ENCODE measurements around the gene TLE5.
"Not testable (repeated sequence)": the region's sequence is repeated elsewhere in the genome, so short reads cannot be mapped to it uniquely, and the experiment has no call there.

Gene TLE5

DNA sequence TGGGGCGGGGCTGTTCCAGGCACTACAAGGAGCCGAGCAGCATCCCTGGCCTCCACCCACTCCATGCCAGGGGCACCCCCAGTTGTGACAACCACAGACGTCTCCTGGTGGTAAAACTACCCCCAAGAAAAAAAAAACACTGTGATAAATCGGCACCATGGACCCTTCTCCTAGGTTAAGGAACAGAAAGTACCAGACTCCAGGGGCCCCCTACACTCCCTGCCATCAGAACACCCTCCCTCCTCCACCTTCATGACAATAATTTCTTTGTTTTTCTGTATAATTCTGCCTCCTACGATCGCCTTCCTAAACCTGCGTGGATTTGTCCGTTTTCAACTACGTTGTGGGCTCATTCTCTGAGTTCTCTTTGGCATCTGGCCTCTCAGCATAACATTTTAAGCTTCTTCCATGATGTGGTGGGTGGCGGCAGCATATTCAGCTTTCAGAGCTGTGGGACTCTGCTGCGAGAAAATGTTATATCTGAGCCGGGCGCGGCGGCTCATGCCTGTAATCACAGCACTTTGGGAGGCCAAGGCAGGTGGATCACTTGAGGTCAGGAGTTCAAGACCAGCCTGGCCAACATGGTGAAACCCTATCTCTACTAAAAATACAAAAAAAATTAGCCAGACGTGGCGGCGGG is 41.9 kb downstream of the TLE5 start:
- DNase-seq: no peak

DNA sequence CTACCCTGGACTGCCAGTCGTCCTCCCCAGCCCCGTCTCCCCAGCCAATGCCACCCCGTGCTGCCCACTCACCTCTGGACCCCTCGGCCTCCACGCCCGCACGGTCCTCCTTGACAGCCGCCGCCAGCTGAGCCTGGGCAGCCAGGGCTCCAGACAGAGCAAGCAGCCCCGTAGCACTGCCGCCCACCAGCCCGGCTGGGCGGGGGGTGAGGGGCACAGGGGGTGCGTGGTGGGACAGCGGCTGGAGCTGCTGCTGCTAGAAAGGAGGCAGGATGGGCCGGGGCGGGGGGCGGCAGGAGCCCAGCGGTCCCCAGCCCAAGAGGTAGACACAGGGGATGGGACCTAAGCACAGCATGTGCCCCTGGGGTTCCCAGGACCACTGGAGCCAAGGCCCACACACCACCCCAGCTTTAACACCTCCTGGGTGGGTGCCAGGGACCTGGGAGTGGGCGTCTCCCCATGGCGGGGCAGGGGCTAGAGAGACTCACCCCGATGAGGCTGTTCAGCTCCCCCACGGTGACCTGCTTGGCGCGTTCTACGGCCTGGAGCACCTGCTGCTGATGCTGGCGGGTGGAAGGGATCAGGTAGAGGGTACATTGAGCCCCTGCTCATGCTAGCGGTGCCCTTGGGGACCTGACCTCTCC is 43.0 kb downstream of the TLE5 start:
- DNase-seq: no peak

DNA sequence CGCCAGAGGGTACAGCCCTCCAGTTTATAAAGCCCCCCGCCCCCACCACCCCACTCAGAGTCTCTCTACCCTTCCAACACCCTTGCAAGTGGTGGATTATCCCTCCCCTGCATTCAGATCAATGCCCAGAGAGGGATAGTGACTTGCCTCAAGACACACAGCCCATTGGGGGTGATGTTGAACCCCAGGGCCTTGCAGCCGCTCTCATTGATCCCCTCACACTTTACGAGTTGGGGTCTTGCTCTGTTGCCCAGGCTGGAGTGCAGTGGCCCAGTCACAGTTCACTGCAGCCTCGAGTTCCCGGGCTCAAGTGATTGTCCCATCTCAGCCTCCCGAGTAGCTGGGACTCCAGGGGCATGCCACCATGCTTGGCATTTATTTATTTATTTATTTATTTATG is 44.4 kb downstream of the TLE5 start:
- DNase-seq: no peak

DNA sequence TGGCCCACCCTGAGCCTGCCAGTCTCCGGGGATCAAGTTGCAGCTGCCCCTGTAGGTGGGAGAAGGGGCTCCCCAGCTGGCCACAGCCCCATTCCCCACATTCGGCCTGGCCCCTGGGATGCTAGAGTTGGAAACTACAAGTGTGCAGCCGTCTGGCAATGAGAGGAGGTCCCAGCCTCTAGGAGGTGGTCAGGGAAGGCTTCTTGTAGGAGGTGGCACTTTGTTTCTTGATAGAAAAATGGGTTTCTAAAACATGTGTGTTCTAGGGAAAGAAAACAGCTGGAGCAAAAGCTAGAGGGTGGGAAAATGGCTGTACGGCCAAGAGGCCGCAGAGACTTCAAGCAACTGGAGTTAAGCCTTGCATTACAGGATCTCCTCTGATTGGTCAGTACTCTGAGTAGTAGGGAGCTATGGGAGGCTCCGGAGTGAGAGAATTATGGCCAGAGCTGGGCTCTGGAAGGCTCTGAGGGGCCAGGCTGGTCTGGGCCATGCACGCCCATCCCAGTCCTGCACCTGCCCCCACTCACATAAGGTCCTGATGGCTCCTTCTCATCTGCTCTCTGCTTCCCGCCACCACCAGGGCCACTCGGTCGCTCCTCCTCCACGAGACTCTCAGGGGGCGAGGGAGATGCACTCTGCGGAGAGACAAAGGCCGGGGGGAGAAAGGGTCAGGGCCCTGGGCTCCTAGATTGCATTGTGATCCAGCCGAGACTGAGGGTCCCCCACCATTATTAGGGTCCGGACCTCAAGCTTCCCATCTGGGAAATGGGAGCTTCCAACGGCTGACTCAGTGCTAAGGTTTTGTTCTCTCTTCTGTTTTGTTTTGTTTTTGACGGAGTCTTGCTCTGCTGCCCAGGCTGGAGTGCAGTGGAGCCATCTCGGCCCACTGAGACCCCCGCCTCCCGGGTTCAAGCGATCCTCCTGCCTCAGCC is 46.9 kb downstream of the TLE5 start:
- no peak for DNase-seq

DNA sequence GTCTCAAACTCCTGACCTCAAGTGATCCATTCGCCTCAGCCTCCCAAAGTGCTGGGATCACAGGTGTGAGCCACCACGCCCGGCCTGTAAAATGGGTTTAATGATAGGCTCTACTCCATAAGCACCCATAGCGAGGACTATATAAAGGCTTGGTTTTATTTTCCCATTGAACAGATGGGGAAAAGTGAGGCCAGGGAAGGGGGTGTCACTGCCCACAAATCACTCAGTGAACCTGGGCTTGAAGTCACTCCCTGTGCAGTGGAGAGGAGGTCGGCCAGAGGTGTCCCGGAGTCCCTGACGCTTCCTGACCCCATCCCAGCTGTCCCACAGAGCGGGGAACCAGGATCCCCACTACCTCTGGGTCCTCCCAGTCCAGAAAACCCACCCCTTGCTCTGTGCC is 48.2 kb downstream of the TLE5 start:
- no peak for DNase-seq

DNA sequence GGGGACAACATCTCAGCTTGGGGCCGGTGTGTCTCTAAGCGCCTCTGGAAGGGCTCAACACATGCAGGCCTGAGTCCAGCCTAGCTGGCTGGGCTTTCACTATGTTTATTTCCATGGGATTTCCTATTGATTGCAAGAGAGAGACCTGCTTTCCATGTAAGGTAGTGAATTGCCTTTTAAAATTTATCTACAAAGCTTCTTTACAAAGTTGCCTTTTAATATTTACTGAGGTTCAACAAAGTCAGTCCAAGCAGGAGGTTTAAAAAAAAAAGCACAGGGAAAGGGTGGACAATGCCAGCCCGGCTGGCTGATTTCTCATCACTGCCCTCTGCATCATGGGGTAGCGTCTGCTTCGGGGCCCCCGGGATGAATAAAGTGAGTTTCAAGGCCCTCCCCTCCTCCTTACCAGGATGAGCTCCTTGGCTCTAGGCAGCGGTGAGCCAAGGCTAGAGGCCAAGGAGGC is 49.0 kb downstream of the TLE5 start:
- no peak for DNase-seq

DNA sequence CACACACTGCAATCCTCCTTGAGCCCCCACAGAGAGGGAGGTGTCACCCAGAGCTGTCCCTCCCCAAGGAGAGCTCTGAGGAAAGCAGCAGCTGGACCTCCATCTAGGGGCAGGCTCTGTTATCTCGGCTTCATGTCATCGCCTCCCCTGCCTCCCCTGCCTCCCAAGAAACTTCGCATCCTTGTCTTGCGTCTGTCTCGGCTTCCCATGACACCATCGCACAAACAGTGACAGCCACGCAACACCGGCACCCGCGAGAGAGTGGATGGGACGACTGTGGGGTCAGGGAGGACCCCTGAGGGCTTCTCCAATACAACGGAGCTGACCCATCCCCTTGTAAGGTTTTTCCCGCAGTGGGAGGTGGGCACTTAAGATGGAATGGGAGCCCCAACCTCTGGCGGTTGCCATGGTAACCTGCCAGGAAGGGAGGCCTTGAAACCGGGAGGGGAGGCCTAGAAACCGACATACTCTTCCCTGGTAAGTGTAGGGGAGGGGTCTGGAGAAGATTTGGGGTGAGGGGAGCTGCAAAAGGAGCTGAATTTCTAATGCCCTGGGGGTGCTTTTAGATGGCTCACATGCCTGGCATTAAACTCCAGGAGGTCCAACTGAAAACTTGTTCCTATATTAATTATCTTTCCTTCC is 49.6 kb downstream of the TLE5 start:
- no peak for DNase-seq

DNA sequence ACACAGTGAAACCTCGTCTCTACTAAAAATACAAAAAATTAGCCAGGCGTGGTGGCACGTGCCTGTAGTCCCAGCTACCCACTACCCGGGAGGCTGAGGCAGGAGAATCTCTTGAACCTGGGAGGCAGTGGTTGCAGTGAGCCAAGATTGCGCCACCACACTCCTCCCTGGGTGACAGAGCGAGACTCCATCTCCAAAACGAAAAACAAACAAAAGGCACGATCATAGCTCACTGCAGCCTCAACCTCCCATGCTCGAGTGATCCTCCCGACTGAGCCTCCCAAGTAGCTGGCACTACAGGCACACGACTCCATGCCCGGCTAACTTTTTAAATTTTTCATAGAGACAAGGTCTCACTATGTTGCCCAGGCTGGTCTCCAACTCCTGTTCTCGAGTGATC is 50.2 kb downstream of the TLE5 start:
- not testable (repeated sequence) for DNase-seq

DNA sequence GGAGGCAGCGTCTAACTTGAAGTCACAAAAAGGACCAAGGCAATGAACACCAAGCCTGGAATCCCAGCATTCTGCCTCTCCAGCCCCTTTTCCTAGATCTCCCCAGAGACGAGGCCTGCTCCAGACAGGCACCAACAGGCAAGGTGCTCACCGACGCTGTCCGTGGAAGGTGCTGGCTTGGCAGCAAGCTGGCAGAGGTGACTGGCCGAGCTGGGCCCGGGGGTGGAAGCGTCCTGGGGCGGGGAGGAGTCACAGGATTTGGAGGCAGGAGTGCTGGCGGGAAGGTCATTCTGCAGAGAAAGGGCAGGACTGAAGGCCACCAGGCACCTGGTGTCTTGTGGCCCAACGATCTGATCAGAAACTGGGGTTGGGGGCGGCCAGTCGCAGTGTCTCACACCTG is 51.4 kb downstream of the TLE5 start:
- DNase-seq: no peak

DNA sequence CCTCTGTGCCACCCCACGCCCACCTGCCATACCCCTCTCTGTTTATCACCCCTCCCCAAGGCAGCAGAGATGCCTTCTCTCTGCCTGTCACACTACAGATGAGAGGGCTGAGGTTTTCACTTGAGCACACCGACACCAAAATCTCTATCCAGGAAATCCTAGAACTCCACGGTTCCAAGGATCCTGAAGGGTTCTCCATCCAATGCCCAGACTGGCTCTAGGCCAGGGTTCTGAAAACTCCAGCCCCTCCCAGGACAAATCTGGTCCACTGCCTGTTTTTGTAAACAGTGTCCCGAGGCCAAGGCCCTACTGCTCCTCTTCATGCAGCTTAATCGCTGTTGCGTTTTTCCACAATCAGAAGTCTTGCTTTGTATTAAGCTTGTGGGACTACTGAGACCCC is 53.3 kb downstream of the TLE5 start:
- no peak for DNase-seq

DNA sequence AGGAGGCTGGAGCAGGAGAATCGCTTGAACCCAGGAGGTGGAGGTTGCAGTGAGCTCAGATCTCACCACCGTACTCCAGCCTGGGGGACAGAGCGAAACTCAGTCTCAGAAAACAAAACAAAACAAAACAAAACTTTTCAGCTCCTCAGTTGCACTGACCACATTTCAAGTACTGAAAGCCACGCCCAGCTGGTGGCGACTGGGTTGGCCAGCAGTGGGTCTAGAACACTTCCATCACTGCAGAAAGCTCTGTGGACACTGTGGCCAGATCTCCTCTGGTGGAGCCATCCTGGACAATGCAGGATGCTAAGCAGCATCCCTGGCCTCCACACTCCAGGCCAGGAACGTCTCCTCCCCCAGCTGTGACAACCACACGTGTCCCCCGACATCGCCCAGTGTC is 54.3 kb downstream of the TLE5 start:
- no peak for DNase-seq

DNA sequence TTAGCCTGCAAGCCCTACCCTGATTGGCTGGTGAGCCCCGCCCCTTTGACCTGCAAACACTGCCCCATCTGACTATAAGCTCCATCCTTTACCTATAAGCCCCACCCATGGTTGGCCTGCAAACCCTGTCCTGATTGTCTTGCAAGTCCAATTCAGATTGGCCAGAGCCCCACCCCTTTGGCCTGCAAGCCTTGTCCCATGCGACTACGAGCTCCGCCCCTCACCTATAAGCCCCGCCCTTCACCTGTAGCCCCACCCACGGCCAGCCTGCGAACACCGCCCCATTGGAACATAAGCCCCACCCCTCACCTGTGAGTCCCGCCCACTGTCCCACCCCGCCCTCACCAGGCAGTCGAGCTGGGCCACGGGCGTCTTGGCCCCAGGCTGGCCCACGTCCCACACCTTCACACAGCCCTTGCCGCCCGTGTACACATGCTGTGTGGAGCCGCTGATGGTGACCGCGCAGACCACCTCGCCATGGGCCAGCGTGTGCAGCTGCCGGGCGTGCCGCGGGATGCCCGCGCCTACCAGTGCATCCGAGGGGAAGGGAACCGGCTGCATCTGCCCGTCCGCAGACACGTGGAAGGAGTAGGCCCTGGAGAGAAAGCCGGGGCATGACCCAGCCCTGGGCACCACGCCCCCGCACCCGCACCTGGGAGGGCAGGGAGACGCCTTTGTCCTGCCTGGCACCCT is 56.1 kb downstream of the TLE5 start:
- DNase-seq: no peak

DNA sequence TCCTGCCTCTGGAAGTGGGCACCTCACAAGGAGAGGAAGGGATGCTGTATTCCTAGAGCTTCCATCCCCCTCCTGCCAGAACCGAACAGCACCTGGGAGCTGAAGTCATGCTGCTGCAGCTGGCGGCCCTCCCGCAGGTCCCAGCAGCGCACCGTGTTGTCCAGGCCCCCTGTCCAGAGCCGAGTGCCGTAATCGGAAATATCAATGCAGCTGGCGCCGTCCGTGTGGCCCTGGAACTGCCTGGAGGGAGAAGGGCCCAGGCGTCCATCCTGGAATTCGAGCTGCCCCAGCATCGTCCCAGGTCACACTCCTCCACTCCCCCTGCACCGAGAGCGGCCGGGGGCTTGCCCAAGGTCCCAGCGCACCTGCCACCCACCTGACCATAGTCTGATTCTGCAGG is 57.0 kb downstream of the TLE5 start:
- DNase-seq: no peak

DNA sequence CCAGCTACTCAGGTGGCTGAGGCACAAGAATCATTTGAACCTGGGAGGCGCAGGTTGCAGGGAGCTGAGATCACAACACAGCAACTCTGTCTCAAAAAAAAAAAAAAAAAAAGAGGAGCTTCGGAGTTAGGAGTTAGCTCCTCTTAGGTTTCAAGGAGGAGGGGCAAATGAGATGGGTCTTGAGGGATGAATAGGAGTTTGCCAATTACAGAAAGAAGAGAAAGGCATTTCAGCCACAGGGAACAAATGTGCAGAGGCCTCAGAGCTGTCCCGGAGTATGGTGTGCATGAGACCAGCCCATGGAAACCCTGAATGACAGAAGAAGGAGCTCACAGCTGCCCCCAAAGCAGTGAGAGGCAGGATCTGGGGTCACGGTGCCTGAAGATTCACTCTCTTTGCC is 57.8 kb downstream of the TLE5 start:
- no peak for DNase-seq

DNA sequence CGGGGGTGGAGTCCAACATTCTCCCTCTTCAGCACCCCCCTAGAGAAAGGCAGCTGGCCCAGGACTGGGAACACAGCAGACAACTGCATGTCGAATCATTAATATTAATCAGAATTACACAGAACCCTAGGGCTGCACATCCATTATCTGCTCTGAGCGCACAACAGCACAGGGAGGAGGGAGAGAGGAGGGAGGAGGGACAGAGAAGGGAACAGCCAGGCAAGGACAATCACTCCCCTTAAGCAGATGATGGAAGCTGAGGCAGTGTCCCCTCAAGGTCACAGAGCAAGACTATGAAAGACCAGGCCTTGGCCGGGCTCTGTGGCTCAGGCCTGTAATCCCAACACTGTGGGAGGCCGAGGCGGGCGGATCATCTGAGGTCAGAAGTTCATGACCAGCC is 59.2 kb downstream of the TLE5 start:
- DNase-seq: no peak
